Smooth muscle cell (in vitro differentiated cells): ENCODE data around the gene ZBTB44. TPM values are rescaled to one million over a fixed set of nuclear protein-coding genes. Genes with fewer than 3 reads are reported as not detected.

Source experiments
- DNase-seq: peaks from one replicate; lab custom pipeline; 2025; ENCODE audit not compliant: unreplicated experiment; lab: John Stamatoyannopoulos, UW
- H2AFZ ChIP-seq: fragments of 200-600 bp; sonication (generic); 2 replicates; pipeline ENCODE4 v1.6.0; 2016; ENCODE audit warnings: antibody characterized with exemption, low read depth, mild to moderate bottlenecking
- H3F3A ChIP-seq: fragments of 200-600 bp; sonication (generic); 2 replicates; pipeline ENCODE4 v1.6.0; 2017; ENCODE audit warnings: antibody characterized with exemption, low read depth
- H3K27ac ChIP-seq: fragments of 200-600 bp; sonication (generic); 2 replicates; pipeline ENCODE4 v1.5.1; 2016; ENCODE audit warnings: low read depth, mild to moderate bottlenecking
- H3K27me3 ChIP-seq: fragments of 200-600 bp; sonication (generic); 2 replicates; pipeline ENCODE4 v1.6.1; 2016; ENCODE audit warnings: low read depth, mild to moderate bottlenecking
- H3K36me3 ChIP-seq: fragments of 200-600 bp; sonication (generic); 2 replicates; pipeline ENCODE4 v1.5.1; 2016; ENCODE audit warnings: low read depth
- H3K4me1 ChIP-seq: fragments of 200-600 bp; sonication (generic); 2 replicates; pipeline ENCODE4 v1.5.1; 2016; ENCODE audit warnings: low read depth
- H3K4me2 ChIP-seq: fragments of 200-600 bp; sonication (generic); 2 replicates; pipeline ENCODE4 v1.6.0; 2016; ENCODE audit warnings: mild to moderate bottlenecking
- H3K4me3 ChIP-seq: fragments of 200-600 bp; sonication (generic); 2 replicates; pipeline ENCODE4 v1.5.1; 2016; ENCODE audit warnings: mild to moderate bottlenecking
- H3K79me2 ChIP-seq: fragments of 200-600 bp; sonication (generic); 2 replicates; pipeline ENCODE4 v1.6.0; 2016; ENCODE audit warnings: low read depth, mild to moderate bottlenecking
- H3K9ac ChIP-seq: fragments of 200-600 bp; sonication (generic); 2 replicates; pipeline ENCODE4 v1.6.0; 2016; ENCODE audit warnings: low read depth
- H3K9me3 ChIP-seq: fragments of 200-600 bp; sonication (generic); replicated peaks from 2 replicates; pipeline ENCODE4 v1.5.1; 2016; ENCODE audit warnings: low read depth
- H4K20me1 ChIP-seq: fragments of 200-600 bp; sonication (generic); 2 replicates; pipeline ENCODE4 v1.6.0; 2016; ENCODE audit warnings: low read depth
- WGBS: methylation state at CpG from one replicate; pipeline ENCODE4 v1.1.7; 2016; ENCODE audit warnings: low lambda C conversion rate; 5-methylcytosine and 5-hydroxymethylcytosine counted together
- polyA plus RNA-seq: library from polyadenylated mRNA; unstranded; fragments of >200 nt; fragmentation: Nextera tagmentation; extraction: Ambion mirVana; gene quantifications from 2 replicates; pipeline ENCODE4 v1.2.1, GENCODE V29; 2016
- total RNA-seq: library from RNA; depleted of rRNA; stranded (reverse); fragments of >200 nt; gene quantifications from 2 replicates; pipeline ENCODE4 v1.2.3, GENCODE V29; 2014
- TF ChIP-seq, protein P1 (sequence below): fragments of 200-600 bp; sonication (generic); IDR thresholded peaks from 2 replicates; pipeline ENCODE4 v1.5.1; 2017; ENCODE audit warnings: borderline replicate concordance, mild to moderate bottlenecking, antibody characterized with exemption; ENCODE audit not compliant: insufficient read depth, poor library complexity, severe bottlenecking

Gene ZBTB44
- total and polyA plus RNA-seq, 2 experiments from 2014 or later: 2.3 to 27.3 TPM

DNA sequence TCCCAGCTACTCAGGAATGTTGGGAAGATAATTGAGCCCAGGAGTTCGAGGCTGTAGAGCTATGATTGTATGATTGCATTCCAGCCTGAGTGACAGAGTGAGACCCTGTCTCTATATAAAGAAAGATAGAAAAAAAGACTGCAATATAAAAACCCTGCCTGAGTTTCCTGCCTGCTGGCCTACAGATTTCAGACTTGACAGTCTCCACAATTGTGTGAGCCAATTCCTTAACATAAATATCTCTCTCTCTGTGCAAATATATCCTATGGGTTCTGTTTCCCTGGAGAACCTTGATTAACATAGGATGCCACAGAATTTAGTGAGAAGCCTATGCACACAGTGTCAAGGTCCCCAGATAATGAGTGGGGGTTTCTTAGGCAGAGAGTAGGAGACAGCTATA is 32.5 kb upstream of the ZBTB44 start:
- DNase-seq: no peak
- 83% methylated on average over 1 of the region's 1 CpG for WGBS
- TF ChIP-seq, protein P1, sequence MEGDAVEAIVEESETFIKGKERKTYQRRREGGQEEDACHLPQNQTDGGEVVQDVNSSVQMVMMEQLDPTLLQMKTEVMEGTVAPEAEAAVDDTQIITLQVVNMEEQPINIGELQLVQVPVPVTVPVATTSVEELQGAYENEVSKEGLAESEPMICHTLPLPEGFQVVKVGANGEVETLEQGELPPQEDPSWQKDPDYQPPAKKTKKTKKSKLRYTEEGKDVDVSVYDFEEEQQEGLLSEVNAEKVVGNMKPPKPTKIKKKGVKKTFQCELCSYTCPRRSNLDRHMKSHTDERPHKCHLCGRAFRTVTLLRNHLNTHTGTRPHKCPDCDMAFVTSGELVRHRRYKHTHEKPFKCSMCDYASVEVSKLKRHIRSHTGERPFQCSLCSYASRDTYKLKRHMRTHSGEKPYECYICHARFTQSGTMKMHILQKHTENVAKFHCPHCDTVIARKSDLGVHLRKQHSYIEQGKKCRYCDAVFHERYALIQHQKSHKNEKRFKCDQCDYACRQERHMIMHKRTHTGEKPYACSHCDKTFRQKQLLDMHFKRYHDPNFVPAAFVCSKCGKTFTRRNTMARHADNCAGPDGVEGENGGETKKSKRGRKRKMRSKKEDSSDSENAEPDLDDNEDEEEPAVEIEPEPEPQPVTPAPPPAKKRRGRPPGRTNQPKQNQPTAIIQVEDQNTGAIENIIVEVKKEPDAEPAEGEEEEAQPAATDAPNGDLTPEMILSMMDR: no peak
- H3K27me3 ChIP-seq: peaks cover 5% of the 10 kb centered on the region
- no peak overlapping the region for H3K4me3 ChIP-seq
- no peak overlapping the region for H3K9ac ChIP-seq
- H3K36me3 ChIP-seq: no peaks in the 10 kb centered on the region
- H3K4me1 ChIP-seq: no peaks in the 10 kb centered on the region
- H3F3A ChIP-seq: no peaks in the 10 kb centered on the region
- no peaks in the 10 kb centered on the region for H3K9me3 ChIP-seq
- no peak overlapping the region for H3K27ac ChIP-seq
- H2AFZ ChIP-seq: no peak overlapping the region
- H3K79me2 ChIP-seq: no peaks in the 10 kb centered on the region
- no peak overlapping the region for H3K4me2 ChIP-seq
- H4K20me1 ChIP-seq: no peaks in the 10 kb centered on the region

DNA sequence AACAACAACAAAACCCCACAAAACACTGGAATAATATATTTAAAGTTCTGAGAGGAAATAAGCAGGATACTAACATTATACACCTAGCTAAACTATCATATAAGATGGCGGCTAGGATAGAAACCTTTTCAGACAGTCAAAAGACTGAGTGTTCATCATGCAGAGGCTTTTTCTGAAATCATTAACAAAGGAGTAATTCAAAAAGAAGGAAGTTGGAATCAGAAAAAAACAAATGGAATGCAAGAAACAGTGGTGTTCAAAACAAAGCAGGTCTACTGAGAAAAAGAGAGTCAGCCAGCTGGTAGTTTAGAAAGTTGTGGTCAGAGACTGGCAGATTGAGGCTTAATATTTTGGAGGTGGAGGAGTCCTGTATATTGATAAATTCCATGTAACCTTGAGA is 30.1 kb upstream of the ZBTB44 start:
- Histone ChIP-seq H3K27ac (no peak overlapping the region), H4K20me1 (no peaks in the 10 kb centered on the region), H3F3A (no peaks in the 10 kb centered on the region), H3K9me3 (no peaks in the 10 kb centered on the region), H3K27me3 (no peaks in the 10 kb centered on the region), H3K9ac (no peak overlapping the region), H3K4me3 (no peak overlapping the region), H3K36me3 (no peaks in the 10 kb centered on the region), H3K4me2 (no peak overlapping the region), H2AFZ (no peak overlapping the region), H3K79me2 (no peaks in the 10 kb centered on the region), H3K4me1 (no peaks in the 10 kb centered on the region)
- whole genome bisulfite sequencing: 98% methylated on average over 1 of the region's 1 CpG
- TF ChIP-seq, protein P1: no peak
- no peak for DNase-seq

GRCh38 chr11:130340671-130341319 is 26.1 kb upstream of the ZBTB44 start:
- Histone ChIP-seq H3K4me2 (no peak overlapping the region), H3K36me3 (no peaks in the 10 kb centered on the region), H3K4me3 (no peak overlapping the region), H3K27me3 (no peaks in the 10 kb centered on the region), H3K79me2 (no peaks in the 10 kb centered on the region), H2AFZ (no peak overlapping the region), H3K9me3 (no peaks in the 10 kb centered on the region), H3F3A (no peaks in the 10 kb centered on the region), H3K27ac (no peak overlapping the region), H3K9ac (no peak overlapping the region), H3K4me1 (no peaks in the 10 kb centered on the region), H4K20me1 (no peaks in the 10 kb centered on the region)
- WGBS: 69% methylated on average over 3 of the region's 3 CpGs
- no peak for DNase-seq
- TF ChIP-seq, protein P1: no peak

GRCh38 chr11:130338667-130339066 is 23.9 kb upstream of the ZBTB44 start:
- Histone ChIP-seq H3K4me3 (no peak overlapping the region), H3K27ac (no peak overlapping the region), H4K20me1 (no peaks in the 10 kb centered on the region), H3K27me3 (no peaks in the 10 kb centered on the region), H3K79me2 (no peaks in the 10 kb centered on the region), H3F3A (no peaks in the 10 kb centered on the region), H2AFZ (no peak overlapping the region), H3K4me2 (no peak overlapping the region), H3K4me1 (no peaks in the 10 kb centered on the region), H3K9ac (no peak overlapping the region), H3K36me3 (no peaks in the 10 kb centered on the region), H3K9me3 (no peaks in the 10 kb centered on the region)
- TF ChIP-seq, protein P1: no peak
- 100% methylated on average over 2 of the region's 3 CpGs for WGBS
- no peak for DNase-seq
